Cardiac septum (tissue), 1 donor: Measurements from ENCODE around the gene CACNA1A. TPM values are rescaled to one million over a fixed set of nuclear protein-coding genes. Genes with fewer than 3 reads are reported as not detected.

Experiments
- DNase-seq: peaks from one replicate; pipeline ENCODE4 v3.0.0-alpha.2; 2020; ENCODE audit warnings: low spot score
- intact Hi-C: fragments of 100-400 bp; cut with DNase I; formaldehyde crosslinking; loops from one replicate; pipeline ENCODE4 v1.14.0; 2022
- total RNA-seq: library from RNA; stranded (reverse); fragmentation: NEBNext Ultra II Directional; extraction: Animal tissue kit (Norgen Biotek cat#: 25700); gene quantifications from one replicate; pipeline ENCODE4 v1.2.1, GENCODE V29; 2021
- donor health status: DM: no; HTN: no; CAD: no.

Gene CACNA1A
- total RNA-seq, 1 donor from 2014 or later = 1.3 TPM

GRCh38 chr19:13502231-13502630, 4.0 kb downstream of the CACNA1A start:
- intact Hi-C loops = no loop called here
- no peak for DNase-seq

GRCh38 chr19:13499692-13500091, 6.6 kb downstream of the CACNA1A start:
- DNase-seq = no peak
- intact Hi-C loops = no loop called here

- intact Hi-C loops = no loop called here
- DNase-seq = no peak
These were observed 12.6 kb downstream of the CACNA1A start for GRCh38 chr19:13493516-13494310.

- intact Hi-C loops = no loop called here
- DNase-seq = no peak
These were observed 14.2 kb downstream of the CACNA1A start for GRCh38 chr19:13492128-13492527.

- DNase-seq = no peak
- intact Hi-C loops = no loop called here
These were observed 18.3 kb downstream of the CACNA1A start for GRCh38 chr19:13487985-13488384.

GRCh38 chr19:13484166-13484565, 22.1 kb downstream of the CACNA1A start:
- DNase-seq = no peak

GRCh38 chr19:13483215-13483614, 23.1 kb downstream of the CACNA1A start:
- no peak for DNase-seq
- intact Hi-C loops = no loop called here

More at GRCh38 chr19:13484166-13484565, 22.1 kb downstream of the CACNA1A start:
- intact Hi-C loops = no loop called here

- DNase-seq = no peak
- intact Hi-C loops = no loop called here
These were observed 27.7 kb downstream of the CACNA1A start for GRCh38 chr19:13478576-13478975.

- no peak for DNase-seq
- intact Hi-C loops = no loop called here
These were observed 30.2 kb downstream of the CACNA1A start for GRCh38 chr19:13476071-13476470.

GRCh38 chr19:13475044-13475443, 31.2 kb downstream of the CACNA1A start:
- intact Hi-C loops = no loop called here
- no peak for DNase-seq

GRCh38 chr19:13466697-13467096, 39.6 kb downstream of the CACNA1A start:
- no peak for DNase-seq

GRCh38 chr19:13463296-13463695, 43.0 kb downstream of the CACNA1A start:
- intact Hi-C loops = no loop called here
- no peak for DNase-seq

More at GRCh38 chr19:13466697-13467096, 39.6 kb downstream of the CACNA1A start:
- intact Hi-C loops = no loop called here

- no peak for DNase-seq
- intact Hi-C loops = no loop called here
These were observed 44.7 kb downstream of the CACNA1A start for GRCh38 chr19:13461536-13461935.

- intact Hi-C loops = no loop called here
- DNase-seq = no peak
These were observed 46.2 kb downstream of the CACNA1A start for GRCh38 chr19:13460045-13460444.

- DNase-seq = no peak
- intact Hi-C loops = no loop called here
These were observed 46.9 kb downstream of the CACNA1A start for GRCh38 chr19:13459351-13459750.

- DNase-seq = no peak
- intact Hi-C loops = no loop called here
These were observed 54.8 kb downstream of the CACNA1A start for GRCh38 chr19:13451434-13451995.

GRCh38 chr19:13447978-13448377, 58.3 kb downstream of the CACNA1A start:
- intact Hi-C loops = no loop called here
- DNase-seq = no peak

- DNase-seq = no peak
- intact Hi-C loops = no loop called here
These were observed 64.3 kb downstream of the CACNA1A start for GRCh38 chr19:13441810-13442512.

GRCh38 chr19:13437919-13438618, 68.2 kb downstream of the CACNA1A start:
- DNase-seq = no peak
- intact Hi-C loops = no loop called here

GRCh38 chr19:13436352-13436751, 69.9 kb downstream of the CACNA1A start:
- intact Hi-C loops = no loop called here
- no peak for DNase-seq
